GM18868 (cell line): ENCODE data around the gene MPRIP.
"Not testable (repeated sequence)": the region's sequence is repeated elsewhere in the genome, so short reads cannot be mapped to it uniquely, and the experiment has no call there.

Experiments used
- ATAC-seq: cut with Tn5 transposase; IDR thresholded peaks from one replicate; pipeline ENCODE4 v1.9.1; 2021; ENCODE audit warnings: mild to moderate bottlenecking, moderate library complexity; ENCODE audit not compliant: unreplicated experiment

Gene MPRIP

GRCh38 chr17:17125136-17126084 is 83.2 kb downstream of the MPRIP start:
- no peak for ATAC-seq

DNA sequence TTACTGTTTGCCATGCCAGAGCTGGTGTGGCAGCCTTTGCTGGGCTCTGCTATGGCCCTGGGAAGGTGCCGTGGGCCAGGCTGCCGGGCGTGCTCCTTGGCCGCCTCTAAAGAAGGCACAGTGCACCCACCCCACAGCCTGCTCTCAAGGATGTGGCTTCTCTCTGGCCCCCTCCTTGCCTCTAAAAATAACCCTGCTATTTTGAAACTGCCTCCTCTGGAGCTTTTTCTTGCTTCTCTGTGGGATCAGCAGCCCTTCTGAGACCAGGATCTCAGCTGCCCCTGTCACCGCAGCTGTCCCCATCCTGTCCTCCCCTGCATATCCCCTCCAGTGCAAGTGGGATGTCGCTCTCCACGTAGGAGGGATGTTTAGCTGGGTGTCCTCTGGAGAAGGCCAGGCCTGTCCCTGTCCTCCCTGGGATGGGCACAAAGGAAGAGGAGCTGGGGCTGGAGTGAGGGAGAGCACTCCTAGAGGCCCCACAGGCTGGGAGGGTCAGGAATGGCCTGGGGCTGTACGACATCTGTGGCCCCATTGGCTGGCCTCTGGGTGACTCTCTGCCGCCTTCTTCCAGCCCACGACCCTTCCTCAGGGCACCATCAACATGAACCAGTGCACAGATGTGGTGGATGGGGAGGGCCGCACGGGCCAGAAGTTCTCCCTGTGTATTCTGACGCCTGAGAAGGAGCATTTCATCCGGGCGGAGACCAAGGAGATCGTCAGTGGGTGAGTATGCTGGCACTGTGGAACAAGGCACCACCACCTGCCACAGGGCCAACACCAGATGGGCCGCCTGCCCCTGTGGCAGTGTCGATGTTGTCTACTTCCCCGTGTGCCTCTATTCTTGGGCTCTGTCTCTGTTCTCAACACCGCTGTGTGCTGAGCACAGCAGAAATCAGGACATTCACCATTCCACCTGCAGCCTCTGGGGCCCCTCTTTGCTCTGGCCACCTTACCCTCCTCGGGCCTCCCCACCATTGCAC is 84.2 kb downstream of the MPRIP start:
- no peak for ATAC-seq

- ATAC-seq, result no peak
Observed at GRCh38 chr17:17127156-17127555, 84.9 kb downstream of the MPRIP start.

DNA sequence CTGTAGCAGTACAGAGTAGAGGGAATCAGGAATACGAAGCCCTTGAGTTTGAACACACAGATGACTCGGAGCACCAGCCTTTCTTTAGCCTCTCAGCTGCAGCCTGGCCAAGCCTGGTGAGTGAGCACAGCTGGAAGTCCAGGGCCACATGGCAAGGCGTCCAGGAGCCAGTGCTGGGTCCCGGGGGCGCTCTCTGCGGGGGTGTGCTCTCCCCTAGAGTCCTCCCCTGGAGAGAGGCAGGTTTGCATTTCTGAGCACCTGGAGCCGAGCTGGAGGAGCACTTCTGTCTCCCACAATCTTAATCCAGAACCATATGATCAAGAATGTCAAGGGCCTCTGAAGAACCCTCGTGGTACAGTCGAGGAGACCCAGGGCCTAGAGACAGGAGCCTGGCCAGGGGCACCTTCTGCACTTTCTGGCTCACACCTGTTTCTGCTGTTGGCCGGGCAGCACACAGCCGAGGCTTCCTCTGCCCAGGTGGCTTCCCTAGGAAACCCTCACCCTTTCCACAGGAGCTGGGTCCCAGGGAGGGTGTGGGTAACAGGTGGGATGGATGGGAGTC is 85.6 kb downstream of the MPRIP start:
- ATAC-seq, result no peak

DNA sequence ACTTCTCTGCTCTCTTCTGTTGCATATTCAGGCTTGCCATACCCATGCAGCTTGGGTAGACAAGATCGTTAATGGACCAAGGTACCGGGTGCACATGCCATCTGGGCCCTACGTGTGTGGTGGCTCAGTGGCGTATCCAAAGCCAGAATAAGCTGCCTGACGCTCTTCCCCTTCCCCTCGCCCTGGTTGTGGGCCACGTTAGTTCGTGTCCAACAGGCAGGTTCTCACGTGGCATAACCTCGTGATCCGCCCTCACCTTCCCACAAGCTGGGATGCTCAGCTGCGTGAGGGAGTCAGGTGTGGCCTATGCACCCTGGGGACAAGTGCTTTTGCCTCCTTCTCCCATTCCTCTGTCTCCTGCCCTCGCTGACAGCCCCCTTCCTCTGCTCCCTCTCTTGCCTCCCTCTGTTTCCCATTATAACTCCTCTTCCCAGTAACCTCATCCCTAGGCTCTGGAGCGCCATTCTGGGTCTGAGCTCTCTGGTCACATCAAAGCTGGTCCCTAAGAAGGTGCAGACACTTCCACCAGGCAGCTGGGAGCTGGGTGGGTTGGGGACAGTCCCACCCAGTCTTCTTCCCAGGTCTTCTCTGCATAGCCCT is 86.3 kb downstream of the MPRIP start:
- ATAC-seq, result no peak

- no peak for ATAC-seq
Observed at GRCh38 chr17:17129466-17129865, 87.2 kb downstream of the MPRIP start.

DNA sequence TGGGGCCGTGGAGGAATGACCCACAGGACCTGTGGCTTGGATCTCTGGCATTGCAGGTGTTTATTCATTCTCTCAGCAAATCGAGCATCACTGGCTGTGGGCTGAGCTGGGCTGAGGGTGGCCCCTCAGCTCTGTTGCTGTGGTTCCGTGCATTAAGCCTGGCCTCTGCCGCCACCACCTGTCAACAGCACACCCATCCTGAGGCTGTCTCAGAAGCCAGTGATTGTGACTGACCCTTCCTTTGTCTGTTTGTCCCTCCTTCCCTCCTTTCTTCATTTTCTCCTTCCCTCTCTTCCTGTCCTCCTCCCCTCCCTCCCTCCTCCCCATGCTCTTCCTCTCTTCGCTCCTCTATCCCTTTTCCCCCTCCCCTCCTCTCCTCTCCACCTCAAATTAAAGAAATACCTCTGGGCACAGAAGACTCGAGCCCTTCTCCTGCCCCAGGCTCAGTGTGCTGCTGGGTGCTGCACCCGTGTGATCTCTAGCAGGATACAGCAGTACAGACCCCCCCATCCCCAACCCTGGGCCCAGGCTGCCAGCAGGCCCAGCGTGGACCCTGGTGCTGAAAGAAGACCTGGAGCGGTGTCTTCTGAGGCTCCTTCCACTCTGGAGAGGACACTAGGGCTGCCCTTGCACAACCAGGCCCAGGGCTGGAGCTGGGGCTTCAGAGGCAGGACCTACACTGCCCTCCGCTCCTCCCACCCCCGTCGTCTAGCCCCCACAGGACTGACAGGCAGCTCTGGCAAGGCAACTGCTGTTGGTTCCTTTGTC is 88.0 kb downstream of the MPRIP start:
- ATAC-seq, result no peak

DNA sequence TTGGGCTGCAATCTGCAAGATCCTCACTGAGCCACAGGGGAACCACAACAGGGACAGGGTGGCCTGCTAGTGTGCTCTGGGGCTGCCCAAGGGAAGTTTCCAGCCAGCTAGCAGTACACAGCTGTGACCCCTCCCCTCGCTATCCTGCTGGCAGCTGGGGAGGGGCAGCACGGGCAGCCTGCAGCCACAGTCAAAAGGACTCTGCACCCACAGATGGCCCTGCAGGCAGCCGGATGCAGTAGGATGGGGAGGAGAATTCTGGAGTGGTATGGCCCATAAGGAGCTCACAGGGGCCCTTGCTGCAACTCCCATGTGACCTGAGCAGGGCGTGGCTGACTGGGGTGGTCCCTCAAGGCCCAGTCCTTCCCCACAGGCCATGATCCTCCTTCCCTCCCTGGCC is 89.6 kb downstream of the MPRIP start:
- no peak for ATAC-seq

DNA sequence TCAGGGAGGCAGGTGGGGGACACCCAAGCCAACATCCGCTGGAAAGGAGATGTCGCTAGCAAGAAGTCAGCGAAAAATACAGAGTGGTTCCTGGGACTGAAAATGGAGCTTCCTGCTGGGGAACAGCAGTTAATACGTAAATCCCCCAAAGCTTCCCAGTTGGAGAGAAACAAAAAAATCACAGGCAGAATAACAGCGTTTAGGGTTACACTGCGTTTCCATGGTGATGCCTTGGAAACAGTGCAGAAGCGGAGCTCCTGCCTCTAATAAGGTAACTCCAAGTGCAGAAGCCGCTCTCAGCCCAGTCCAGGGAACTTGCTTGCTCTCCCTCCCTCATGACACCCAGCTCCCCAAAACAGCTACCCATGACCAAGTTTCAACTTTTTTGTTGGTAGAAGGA is 90.5 kb downstream of the MPRIP start:
- ATAC-seq, result no peak

DNA sequence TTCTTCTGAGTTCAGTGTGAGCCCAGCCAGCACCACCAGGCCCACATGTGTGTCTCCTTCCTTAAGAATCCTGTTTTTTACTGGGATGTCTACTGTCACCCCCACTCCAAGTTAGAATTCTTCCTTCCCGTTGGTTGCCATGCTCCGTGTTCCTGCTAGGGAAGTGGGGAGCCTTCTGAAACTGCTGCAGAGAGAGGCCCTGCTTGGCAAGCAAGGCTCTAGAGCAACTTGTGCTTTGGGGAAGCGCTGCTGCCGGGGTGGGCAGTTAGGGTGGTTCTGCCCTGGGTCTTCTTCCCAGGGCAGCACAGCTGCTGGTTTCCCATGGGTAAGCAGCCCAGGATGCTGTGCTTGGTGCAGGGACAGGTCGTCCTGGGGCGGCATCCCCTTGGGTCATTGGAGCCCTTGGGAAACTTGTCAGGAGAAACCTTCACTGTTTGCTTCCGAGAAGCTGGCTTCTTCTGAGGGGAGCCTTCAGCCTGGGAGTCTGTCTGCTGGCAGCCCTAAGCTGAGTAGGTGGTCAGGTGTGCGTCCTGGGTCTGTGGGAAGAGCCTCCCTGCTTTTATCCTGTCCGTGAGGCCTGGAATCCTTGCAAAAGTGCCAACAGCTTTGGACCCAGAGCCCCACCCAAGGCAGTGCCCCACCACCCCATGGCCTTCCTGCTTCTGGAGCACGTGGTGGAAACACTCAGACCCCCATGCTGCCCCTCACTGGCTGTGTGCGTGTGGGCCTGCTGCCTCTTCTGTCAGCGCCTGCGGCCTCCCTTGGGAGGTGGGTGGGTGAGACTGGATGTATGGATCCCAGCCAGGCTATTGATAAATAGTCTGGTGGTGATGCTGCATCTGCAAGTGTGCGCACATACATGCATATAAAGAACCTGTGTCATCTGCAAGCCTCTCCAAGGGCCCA is 92.0 kb downstream of the MPRIP start:
- ATAC-seq, result no peak

- no peak for ATAC-seq
Observed at GRCh38 chr17:17134957-17135333, 92.7 kb downstream of the MPRIP start.

- ATAC-seq, result not testable (repeated sequence)
Observed at GRCh38 chr17:17136221-17136620, 94.0 kb downstream of the MPRIP start.

DNA sequence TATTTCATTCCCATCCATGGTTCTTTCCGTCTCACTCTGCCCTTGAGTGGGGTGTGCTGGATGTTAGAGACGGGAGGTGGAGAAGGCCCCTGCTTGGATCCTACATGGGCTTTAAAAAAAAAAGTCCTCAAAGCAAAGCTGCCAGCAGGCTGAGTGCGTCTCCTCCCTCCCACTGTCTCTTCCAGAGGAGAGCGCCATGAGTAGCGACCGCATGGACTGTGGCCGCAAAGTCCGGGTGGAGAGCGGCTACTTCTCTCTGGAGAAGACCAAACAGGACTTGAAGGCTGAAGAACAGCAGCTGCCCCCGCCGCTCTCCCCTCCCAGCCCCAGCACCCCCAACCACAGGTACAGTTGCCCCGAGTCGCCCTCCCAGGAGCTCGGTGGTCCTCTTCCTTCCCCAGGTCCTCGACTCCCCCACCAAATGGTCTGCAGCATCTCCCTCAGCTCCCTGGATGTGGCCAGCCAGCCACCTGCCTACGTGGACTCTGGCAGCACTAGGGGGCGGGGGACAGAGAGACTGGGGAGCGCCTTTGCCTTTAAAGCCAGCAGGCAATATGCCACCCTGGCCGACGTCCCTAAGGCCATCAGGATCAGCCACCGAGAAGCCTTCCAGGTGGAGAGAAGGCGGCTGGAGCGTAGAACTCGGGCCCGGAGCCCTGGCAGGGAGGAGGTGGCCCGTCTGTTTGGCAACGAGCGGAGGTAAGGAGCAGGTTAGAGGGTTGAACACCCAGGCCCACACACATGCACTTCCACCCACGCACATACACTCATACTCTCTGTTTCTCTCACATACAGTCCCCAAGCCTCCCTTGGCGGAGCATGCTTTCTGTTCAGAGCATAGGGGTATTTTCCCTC is 95.7 kb downstream of the MPRIP start:
- ATAC-seq, result no peak

- ATAC-seq, result no peak
Observed at GRCh38 chr17:17139972-17140589, 97.8 kb downstream of the MPRIP start.

DNA sequence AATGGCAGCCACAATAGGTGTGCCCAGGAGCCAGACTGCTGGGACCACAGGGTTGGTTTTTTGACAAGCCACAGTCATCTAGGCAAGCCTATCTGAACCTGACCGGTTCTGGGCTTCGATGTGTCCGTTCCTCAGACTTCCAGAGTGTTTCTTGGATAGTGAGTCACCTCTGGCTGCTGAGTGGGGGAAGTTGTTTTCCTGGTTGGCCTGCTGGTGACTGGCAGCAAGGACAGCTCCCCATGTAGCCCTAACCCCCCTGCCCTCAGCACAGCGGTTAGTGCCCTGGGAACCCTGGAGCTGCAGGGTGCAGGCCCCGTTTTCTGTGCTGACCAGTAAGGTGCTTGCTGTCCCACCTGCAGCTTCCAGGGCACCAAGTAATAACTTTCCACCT is 98.3 kb downstream of the MPRIP start:
- ATAC-seq, result no peak

- ATAC-seq, result no peak
Observed at GRCh38 chr17:17141279-17141678, 99.0 kb downstream of the MPRIP start.

- no peak for ATAC-seq
Observed at GRCh38 chr17:17141860-17142552, 99.7 kb downstream of the MPRIP start.
